Ramos (cell line): ENCODE results near the gene NACAD.
"Not testable (repeated sequence)": the region's sequence is repeated elsewhere in the genome, so short reads cannot be mapped to it uniquely, and the experiment has no call there.

Experiments used
- in situ Hi-C: fragments of 300-500 bp; cut with MboI; formaldehyde crosslinking; loops from one replicate; pipeline ENCODE4 v1.14.3; 2022; ENCODE audit warnings: low sequenced_read_pairs; ENCODE audit not compliant: unreplicated experiment

The NACAD gene

GRCh38 chr7:45118889-45119331 lies 30.1 kb upstream of the NACAD start:
- in situ Hi-C loops: no loop called here

- in situ Hi-C loops: no loop called here
Measured at GRCh38 chr7:45118292-45118691, 29.5 kb upstream of the NACAD start.

GRCh38 chr7:45117582-45117981 lies 28.8 kb upstream of the NACAD start:
- in situ Hi-C loops: no loop called here

GRCh38 chr7:45116048-45116447 lies 27.3 kb upstream of the NACAD start:
- in situ Hi-C loops: no loop called here

- in situ Hi-C loops: no loop called here
Measured at GRCh38 chr7:45114926-45115325, 26.2 kb upstream of the NACAD start.

GRCh38 chr7:45114257-45114656 lies 25.5 kb upstream of the NACAD start:
- in situ Hi-C loops: not testable (repeated sequence)

- in situ Hi-C loops: no loop called here
Measured at GRCh38 chr7:45112648-45113047, 23.9 kb upstream of the NACAD start.

- in situ Hi-C loops: no loop called here
Measured at GRCh38 chr7:45111298-45112223, 22.8 kb upstream of the NACAD start, which contains the start of gene TBRG4. Gene TBRG4 (minus strand): TSS chr7:45111697. CDS start chr7:45109237, 2,460 bp downstream.

GRCh38 chr7:45108863-45109262 lies 20.1 kb upstream of the NACAD start:
- in situ Hi-C loops: no loop called here

GRCh38 chr7:45107356-45107755 lies 18.6 kb upstream of the NACAD start:
- in situ Hi-C loops: no loop called here

GRCh38 chr7:45106820-45107219 lies 18.1 kb upstream of the NACAD start:
- in situ Hi-C loops: no loop called here

GRCh38 chr7:45105588-45106188 lies 16.9 kb upstream of the NACAD start:
- in situ Hi-C loops: no loop called here

GRCh38 chr7:45104844-45105587 lies 16.2 kb upstream of the NACAD start:
- in situ Hi-C loops: no loop called here

GRCh38 chr7:45103958-45104843 lies 15.4 kb upstream of the NACAD start:
- in situ Hi-C loops: no loop called here

- in situ Hi-C loops: no loop called here
Measured at GRCh38 chr7:45102785-45103712, 14.3 kb upstream of the NACAD start.

- in situ Hi-C loops: no loop called here
Measured at GRCh38 chr7:45101748-45102147, 13.0 kb upstream of the NACAD start.

GRCh38 chr7:45100761-45101480 lies 12.2 kb upstream of the NACAD start:
- in situ Hi-C loops: no loop called here
